Measurements from ENCODE around the gene TLR9.

GRCh38 chr3:52184690-52185089, 40.8 kb downstream of the TLR9 start:
- TF ChIP-seq, protein P1, sequence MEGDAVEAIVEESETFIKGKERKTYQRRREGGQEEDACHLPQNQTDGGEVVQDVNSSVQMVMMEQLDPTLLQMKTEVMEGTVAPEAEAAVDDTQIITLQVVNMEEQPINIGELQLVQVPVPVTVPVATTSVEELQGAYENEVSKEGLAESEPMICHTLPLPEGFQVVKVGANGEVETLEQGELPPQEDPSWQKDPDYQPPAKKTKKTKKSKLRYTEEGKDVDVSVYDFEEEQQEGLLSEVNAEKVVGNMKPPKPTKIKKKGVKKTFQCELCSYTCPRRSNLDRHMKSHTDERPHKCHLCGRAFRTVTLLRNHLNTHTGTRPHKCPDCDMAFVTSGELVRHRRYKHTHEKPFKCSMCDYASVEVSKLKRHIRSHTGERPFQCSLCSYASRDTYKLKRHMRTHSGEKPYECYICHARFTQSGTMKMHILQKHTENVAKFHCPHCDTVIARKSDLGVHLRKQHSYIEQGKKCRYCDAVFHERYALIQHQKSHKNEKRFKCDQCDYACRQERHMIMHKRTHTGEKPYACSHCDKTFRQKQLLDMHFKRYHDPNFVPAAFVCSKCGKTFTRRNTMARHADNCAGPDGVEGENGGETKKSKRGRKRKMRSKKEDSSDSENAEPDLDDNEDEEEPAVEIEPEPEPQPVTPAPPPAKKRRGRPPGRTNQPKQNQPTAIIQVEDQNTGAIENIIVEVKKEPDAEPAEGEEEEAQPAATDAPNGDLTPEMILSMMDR (IDR thresholded peaks at IDR 0.05): no peak
- no peak for TF ChIP-seq POLR2A (IDR thresholded peaks at IDR 0.05; ENCODE audit: low read depth)
